ENCODE results near the gene USF3. TPM values are rescaled to one million over a fixed set of nuclear protein-coding genes. Genes with fewer than 3 reads are reported as not detected.

Gene USF3
- total RNA-seq, 1 donor from 2014 or later = 18.3 TPM

- no peak for DNase-seq (ENCODE audit: low read depth, low spot score)
- Mint-ChIP-seq H3K4me1 (no peaks in the 10 kb centered on the region), H3K4me3 (no peak overlapping the region), H3K27ac (ENCODE audit: unreplicated experiment) (no peak overlapping the region), H3K27me3 (ENCODE audit: low read depth) (peaks cover 15% of the 10 kb centered on the region), H3K36me3 (ENCODE audit: low read depth) (no peaks in the 10 kb centered on the region), H3K9me3 (no peaks in the 10 kb centered on the region)
- TF ChIP-seq, protein P1, sequence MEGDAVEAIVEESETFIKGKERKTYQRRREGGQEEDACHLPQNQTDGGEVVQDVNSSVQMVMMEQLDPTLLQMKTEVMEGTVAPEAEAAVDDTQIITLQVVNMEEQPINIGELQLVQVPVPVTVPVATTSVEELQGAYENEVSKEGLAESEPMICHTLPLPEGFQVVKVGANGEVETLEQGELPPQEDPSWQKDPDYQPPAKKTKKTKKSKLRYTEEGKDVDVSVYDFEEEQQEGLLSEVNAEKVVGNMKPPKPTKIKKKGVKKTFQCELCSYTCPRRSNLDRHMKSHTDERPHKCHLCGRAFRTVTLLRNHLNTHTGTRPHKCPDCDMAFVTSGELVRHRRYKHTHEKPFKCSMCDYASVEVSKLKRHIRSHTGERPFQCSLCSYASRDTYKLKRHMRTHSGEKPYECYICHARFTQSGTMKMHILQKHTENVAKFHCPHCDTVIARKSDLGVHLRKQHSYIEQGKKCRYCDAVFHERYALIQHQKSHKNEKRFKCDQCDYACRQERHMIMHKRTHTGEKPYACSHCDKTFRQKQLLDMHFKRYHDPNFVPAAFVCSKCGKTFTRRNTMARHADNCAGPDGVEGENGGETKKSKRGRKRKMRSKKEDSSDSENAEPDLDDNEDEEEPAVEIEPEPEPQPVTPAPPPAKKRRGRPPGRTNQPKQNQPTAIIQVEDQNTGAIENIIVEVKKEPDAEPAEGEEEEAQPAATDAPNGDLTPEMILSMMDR (conservative IDR thresholded peaks at IDR 0.05) = no peak
These were observed 66.6 kb downstream of the USF3 start for GRCh38 chr3:113629584-113630421.

DNA sequence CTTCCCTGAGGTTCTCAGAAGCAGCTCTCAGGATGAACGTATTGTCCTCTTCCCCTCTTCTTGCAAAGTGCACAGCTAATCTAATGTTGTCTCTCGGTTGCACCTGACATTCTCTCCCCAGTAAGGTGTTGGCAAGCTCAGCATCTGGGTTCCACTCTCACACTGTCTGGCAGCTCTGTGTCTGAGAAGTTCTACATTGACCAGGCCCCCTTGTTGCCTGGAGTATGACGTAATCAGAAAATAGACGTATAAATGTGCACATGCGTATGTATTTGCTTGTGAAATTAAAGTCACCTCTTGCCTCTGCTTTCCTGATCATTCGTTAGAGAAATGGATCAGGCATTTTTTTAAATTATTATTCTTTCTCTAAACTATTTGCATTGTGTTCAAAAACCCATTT is 67.7 kb downstream of the USF3 start:
- DNase-seq (ENCODE audit: low read depth, low spot score) = no peak
- no peaks in the 10 kb centered on the region for H3K4me1 Mint-ChIP-seq
- H3K4me3 Mint-ChIP-seq = no peak overlapping the region
- TF ChIP-seq, protein P1 (conservative IDR thresholded peaks at IDR 0.05) = no peak
- no peak overlapping the region for H3K27ac Mint-ChIP-seq (ENCODE audit: unreplicated experiment)
- H3K9me3 Mint-ChIP-seq = no peaks in the 10 kb centered on the region
- peaks cover 26% of the 10 kb centered on the region for H3K27me3 Mint-ChIP-seq (ENCODE audit: low read depth)
- no peaks in the 10 kb centered on the region for H3K36me3 Mint-ChIP-seq (ENCODE audit: low read depth)

DNA sequence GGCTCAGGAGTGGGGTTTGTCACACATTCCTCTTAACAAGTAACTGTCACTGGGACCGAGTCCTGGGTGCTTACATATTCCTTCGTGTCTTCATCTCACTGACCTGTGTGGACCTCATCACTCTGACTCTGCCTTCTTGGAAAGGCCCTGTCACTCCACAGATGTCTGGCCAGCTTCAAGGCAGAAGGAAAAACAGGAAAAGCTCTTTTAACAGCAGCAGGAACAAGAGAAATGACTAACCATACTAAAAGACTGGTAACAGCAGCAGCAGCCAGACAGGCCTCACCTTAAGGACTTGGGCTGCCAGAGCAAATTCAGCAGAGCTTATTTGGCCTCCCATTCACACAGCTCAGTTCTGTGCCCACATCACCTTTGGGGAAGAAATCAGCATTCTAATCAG is 68.1 kb downstream of the USF3 start:
- Mint-ChIP-seq H3K9me3 (no peaks in the 10 kb centered on the region), H3K27ac (ENCODE audit: unreplicated experiment) (no peak overlapping the region), H3K4me1 (no peaks in the 10 kb centered on the region), H3K36me3 (ENCODE audit: low read depth) (no peaks in the 10 kb centered on the region), H3K4me3 (no peak overlapping the region), H3K27me3 (ENCODE audit: low read depth) (peaks cover 30% of the 10 kb centered on the region)
- TF ChIP-seq, protein P1 (conservative IDR thresholded peaks at IDR 0.05) = no peak
- no peak for DNase-seq (ENCODE audit: low read depth, low spot score)

GRCh38 chr3:113626503-113627371 is 69.7 kb downstream of the USF3 start:
- DNase-seq (ENCODE audit: low read depth, low spot score) = peak; percentile 38
- Mint-ChIP-seq H3K9me3 (no peaks in the 10 kb centered on the region), H3K27ac (ENCODE audit: unreplicated experiment) (no peak overlapping the region), H3K27me3 (ENCODE audit: low read depth) (peaks cover 32% of the 10 kb centered on the region), H3K4me3 (no peak overlapping the region), H3K4me1 (no peaks in the 10 kb centered on the region), H3K36me3 (ENCODE audit: low read depth) (no peaks in the 10 kb centered on the region)
- TF ChIP-seq, protein P1 (conservative IDR thresholded peaks at IDR 0.05) = peak; percentile 82

DNA sequence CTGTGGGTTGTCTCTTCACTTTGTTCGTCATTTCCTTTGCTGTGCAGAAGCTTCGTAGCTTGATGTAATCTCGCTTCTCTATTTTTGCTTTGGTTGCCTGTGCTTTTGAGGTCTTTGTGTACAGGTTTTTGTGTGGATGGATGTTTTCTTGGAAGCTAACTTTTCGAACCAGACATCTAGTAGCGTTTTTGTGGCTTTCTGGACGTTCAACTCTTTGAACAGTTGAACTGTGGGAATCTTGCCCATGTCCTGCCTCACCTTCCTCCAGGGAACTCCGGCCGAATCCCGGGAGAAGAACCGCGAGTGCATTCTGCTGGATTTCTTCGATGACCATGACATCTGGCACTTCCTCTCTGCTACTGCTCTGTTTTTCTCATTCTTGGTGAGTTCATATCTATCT is 70.6 kb downstream of the USF3 start:
- Mint-ChIP-seq H3K9me3 (no peaks in the 10 kb centered on the region), H3K4me1 (no peaks in the 10 kb centered on the region), H3K27ac (ENCODE audit: unreplicated experiment) (peak overlapping the region; percentile 28), H3K36me3 (ENCODE audit: low read depth) (no peaks in the 10 kb centered on the region), H3K4me3 (no peak overlapping the region), H3K27me3 (ENCODE audit: low read depth) (peaks cover 34% of the 10 kb centered on the region)
- TF ChIP-seq, protein P1 (conservative IDR thresholded peaks at IDR 0.05) = no peak
- DNase-seq (ENCODE audit: low read depth, low spot score) = no peak
